GM18511 (cell line): ENCODE measurements around the gene UBE2D2.
A peak's percentile ranks its signal among the peaks of the same experiment; 100 is the strongest.

Source experiments
- ATAC-seq: cut with Tn5 transposase; IDR thresholded peaks from one replicate; pipeline ENCODE4 v1.9.1; 2021; ENCODE audit warnings: mild to moderate bottlenecking, moderate library complexity; ENCODE audit not compliant: unreplicated experiment

Gene UBE2D2

DNA sequence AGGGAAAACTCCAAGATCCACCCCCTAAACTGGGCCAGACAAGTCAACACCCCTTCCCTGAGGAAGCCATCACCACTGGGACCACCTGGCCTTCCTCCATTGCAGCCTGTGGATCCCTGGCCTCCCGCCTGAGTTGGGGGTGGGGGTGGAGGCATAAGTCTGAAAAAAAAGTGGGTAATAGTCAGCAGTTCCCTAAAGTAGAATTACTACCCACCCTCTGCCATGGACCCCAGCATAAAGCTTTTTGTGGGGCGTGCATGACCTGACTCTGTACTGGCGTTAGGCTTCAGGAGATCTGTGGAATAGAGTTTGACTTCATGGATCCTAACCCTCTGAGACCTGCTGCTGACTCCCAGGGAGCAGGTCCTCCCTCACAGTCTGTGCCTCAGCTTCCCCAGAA, 85.0 kb downstream of the UBE2D2 start:
- no peak for ATAC-seq

DNA sequence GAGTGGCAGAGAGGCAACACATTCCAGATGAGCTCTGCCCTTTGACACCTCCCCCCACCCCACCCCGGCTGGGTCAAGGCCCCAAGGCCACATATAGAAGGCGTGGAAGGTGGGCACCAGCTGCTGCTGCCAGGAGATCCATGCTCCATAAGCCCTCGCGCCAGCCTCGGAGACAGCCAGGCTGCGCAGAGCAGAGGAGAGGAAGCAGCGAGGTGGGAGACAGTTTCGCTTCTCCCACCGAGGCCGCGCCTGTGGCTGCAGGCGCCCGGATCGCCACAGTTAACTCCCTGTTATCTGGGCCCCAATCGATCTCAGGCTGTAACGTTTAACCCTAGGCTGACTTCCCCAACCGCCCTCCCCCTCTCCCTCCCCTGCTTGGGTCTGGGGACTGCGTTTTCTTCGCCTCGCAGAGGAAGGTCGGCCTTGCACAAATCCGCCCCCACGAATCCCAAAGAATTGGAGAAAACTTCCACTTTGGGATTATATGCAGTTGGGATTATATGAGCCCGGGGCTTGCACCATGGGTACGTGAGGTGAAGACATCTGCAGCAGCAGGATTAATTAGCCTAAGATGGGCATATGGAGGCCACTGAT, 85.9 kb downstream of the UBE2D2 start:
- ATAC-seq, result no peak

DNA sequence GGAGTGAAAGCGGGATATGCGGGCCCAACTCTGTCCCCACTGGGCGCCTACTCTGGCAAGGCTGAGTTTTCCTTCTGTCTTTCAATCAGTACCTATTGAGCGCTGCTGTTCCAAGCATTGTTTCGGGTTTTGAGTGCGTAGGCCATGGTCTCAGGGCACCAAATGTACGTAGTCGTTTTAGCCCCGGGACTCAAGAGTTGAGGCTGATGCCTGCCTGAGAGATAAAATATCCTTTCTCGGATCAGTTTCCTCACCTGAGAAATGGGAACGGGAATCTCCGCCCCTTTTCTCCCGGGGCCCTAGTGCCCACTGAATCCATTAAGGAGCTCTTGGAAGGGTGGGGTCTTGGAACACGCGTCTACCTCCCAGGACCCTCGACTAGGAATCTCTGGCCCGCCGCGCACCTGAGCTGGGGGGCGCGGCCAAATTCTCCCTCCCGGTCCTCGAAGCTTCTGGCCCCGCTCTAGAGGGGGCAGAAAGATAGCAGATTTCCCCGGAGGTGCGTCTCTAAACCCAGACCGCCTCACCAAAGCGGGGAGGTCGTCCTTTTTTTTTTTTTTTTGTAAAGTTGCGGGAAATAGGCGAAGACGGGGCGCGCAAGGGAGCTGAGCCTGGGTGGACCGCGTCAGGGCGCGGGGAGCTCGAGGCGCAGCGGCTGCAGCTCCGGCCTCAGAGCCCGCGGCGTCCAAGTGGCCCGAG, 86.5 kb downstream of the UBE2D2 start:
- no peak for ATAC-seq

DNA sequence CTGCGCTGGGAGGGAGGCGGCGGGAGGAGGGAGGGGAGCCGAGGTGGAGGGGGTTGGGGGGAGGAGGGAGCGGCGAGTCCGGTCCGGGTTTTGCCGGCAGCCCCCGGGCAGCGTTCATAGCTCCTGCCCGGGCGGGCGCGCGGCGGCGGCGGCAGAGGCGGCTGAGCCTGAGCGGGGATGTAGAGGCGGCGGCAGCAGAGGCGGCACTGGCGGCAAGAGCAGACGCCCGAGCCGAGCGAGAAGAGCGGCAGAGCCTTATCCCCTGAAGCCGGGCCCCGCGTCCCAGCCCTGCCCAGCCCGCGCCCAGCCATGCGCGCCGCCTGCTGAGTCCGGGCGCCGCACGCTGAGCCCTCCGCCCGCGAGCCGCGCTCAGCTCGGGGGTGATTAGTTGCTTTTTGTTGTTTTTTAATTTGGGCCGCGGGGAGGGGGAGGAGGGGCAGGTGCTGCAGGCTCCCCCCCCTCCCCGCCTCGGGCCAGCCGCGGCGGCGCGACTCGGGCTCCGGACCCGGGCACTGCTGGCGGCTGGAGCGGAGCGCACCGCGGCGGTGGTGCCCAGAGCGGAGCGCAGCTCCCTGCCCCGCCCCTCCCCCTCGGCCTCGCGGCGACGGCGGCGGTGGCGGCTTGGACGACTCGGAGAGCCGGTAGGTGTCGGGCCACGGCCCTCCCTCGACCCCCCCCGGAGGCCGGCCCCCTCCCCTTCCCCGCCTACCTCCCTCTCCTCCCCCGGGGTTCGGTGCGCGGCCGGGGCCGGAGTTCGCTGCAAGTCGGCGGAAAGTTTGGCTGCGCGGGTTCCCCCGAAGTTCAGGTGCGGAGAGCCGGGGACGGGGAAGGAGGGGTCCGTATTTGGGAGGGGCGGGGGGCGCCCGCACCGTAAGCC, 87.3 kb downstream of the UBE2D2 start, which contains the start of gene CXXC5:
Gene CXXC5 (plus strand): TSS at position 145 of the 877 bp plus-strand sequence. CDS start 32,175 bp downstream, outside the sequence.
- peak; percentile 31 for ATAC-seq

DNA sequence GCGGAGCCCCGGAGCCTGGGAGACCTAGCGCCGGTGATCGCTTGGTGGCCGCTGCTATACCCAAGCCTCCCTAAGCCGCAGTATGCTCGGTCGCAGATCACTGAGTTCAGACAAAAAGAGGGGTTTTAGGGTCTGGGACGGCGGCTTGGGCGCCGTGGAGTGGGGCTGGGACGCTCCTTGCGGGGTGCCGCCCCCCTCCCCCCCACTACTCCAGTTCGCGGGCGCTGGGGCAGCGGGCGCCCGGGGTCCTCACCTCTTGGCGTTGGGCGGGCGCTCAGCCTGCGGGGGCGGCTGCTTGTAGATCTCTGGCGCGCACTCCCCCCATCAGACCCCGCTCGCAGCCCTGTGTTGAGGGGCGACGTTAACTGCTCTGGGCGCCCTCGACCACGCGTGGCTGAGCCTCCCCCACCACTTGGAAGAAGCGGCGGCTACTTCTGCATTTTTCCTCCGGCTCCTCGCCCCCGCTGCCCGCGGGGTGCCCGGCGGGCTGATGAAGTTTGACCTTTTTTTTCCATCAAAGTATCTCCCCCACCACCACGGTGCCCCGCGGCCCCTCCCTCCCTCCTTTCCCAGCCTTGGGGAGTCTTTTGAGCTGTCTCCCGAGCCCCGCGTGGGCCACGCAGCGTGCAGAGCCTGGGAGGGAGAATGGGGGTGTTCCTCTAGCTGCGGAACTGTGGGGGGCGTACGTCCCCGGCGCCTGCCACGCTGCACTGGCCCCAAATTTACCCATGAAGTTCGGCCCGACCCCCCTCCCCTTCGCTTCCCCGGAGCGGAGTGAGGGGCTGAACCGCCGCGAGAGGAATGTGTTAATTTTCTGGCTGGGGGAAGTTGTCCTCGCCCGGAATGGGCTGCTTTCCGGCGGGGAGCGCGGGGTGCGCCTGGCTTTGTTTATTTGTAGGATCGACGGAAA, 88.2 kb downstream of the UBE2D2 start:
- no peak for ATAC-seq

DNA sequence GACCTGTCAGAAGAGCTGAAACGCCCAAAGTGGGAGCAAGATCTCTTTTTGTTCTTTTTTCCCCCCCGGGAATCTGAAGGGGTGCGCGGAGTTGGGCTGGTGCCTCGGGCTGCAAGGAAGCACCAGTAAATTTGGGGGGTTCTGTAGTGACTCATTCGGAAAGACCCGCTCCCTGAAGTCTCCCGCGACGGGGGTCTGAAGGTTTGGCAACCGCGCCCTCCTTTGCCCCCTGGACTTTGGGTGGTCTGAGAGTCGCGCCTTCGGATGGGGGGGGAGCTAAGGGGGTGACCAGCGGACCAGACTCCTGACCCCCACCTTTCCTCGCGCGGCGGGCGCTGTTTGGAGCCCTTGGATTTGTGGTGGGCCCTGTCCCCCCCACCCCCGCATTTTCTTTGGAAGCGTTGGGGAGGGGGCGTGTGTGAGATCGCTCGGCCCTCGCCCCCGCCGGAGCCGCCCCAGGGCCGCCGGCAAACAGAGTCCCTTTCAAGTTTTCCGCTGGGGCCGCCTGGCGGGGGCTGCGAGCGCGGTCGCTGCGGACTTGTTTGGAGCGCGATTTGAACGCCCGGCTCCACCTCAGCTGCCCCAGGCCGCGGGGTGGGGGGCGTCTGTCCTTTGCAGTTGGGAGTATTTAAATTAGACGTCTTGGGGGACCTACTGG, 89.0 kb downstream of the UBE2D2 start:
- ATAC-seq, result no peak

DNA sequence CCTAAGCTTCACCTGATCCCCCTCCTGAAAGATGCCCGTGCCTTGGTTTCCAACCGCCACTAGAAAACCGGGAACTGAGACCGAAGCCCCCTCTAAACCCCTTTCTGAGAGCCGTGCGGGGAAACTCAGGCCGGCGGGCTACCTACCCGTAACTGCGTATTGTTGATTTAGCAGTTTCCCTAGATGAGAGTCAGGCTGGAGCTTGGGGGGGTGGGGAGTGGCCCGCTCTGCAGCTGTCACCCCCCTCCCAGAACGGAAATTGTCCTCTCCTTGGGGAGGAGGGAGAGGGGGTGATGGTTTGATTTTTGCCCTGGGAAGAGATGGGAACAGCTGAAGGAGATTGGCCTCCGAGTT, 89.5 kb downstream of the UBE2D2 start:
- ATAC-seq, result no peak

DNA sequence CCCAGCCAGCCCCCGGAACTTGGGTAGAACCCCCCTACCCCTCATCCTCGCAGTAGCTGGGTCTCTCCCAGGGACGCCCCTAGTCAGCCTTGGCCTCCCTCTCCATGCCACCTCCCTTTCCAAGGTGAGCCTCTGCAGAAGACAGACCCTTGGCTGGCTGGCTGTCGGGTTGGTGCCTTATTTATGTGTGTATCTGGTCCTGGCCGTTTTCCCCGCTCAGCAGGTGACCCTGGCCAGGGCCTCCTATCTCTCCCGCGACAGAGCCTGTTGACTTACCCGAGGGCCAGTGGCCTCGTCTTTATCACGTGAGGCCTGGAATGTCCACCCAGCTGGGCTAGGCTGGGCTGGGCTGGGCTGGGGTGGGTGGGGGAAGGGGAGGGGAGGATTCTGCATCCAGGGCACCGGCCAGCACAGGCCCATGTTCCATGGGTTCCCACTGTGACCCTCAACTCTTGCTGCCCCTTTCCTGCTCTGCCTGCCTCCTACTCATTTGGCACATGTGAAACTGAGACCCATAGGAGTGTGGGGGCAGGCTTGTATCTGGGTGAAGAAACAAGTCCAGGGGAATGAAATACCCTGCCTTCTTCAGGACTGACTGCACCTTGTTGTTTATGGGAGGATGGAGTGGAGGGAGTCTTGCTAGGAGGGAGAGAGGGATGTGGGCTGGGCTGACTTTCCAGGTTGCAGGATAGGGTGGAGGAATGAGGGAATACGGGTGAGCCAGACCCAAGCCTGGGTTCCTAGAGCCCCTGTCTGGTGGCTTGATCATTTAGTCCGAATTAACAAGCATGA, 90.1 kb downstream of the UBE2D2 start:
- ATAC-seq, result no peak

DNA sequence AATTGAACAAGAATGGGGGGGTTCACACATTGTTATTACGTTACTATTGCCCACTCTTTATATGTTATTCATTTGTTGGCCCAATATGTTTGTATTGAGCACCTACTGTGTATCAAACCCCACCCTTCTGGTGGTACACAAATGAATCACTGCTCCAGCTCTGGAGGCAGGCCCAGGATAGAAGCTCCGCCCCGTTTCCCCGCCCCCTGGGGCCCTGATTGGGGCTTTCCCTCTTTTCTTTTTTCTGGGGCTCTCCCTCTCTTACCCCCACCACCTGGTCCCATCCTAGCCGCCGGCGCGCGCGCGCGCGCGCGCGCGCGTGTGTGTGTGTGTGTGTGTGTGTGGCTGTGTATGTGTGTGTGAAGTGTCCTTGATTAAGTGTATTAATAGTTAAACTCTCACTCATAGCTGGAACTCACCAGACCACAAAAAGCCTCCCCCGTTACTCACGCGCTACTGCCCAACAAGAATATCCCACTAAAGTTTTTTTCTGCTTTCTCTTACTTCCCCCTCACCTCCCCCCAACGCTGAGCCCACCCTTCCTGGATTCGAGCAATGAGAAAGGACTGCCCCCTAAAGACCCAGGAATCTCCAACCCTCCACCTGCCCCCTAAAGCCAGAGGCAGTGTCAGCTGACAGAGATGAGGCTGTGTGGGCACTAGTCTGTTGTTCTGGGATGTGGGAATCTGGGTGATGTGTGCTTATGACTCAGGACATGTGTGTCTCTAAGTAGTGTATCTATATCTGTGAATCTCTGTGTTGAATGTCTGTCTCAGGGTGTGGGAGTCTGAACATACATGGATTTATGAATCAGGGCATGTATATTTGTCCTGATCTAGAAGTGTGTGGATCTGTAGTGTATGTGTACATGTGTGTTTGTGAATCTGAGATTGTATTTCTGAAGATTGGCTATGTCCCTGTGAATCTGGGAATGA, 91.0 kb downstream of the UBE2D2 start:
- peak; percentile 34 for ATAC-seq

DNA sequence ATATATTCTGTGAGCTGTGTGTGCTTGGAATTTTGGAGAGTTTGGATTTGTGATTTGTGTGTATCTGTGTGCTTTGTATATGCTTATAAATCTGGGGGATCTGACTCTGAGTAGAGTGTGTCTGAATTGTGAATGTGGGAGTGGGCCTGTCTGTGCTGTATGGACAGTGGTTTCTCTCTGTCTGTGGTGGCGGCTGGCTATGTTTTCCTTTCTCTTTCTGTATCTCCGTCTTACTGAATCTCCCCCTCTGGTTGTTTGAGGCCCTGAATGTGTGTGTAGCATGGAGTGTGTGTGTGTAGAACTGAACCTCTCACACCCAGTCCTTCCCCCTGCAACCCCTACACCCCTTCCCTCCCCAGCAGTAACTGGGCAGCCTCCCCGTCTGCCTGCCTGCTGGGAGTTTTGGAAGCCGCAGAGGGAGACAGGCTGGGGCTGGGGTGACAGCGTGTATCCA, 91.7 kb downstream of the UBE2D2 start:
- peak; percentile 41 for ATAC-seq

DNA sequence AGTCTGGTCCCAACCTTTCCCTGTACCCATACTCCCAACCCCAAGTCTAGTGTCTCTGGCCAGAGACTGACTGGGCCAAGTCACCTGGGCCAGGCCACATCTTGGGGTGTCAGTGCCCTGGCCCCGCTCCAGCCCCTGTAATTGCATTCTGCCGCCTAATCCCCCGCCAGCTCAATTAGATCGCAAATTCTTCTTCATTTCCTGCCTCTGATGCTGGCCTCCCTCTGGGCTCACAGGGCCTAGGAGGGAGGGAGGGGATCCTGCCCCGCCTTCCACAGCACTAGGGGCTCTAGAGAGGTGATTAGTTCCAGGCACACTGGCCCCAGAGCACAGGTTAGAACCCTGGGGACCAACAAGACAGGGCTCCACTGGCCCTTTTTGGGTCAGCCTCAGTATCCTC, 92.5 kb downstream of the UBE2D2 start:
- ATAC-seq, result no peak

DNA sequence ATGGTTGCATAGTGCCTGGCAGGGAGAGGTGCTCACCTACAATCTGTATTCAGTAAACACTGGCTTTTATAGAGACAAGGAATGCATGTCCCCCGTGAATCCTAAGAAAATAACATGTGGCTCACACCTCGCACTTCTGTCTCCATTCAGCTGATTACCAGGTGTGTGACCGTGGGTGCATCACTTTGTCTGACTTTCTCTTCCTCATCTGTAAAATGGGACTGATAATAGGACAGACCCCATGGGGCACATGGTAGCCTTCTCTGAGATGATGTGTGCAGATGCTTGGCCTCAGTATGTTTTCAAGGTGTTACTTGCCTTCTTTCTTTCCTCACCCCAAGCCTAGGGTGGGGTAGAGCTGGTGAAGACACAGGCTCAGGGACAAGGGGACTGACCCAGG, 93.3 kb downstream of the UBE2D2 start:
- ATAC-seq, result no peak

DNA sequence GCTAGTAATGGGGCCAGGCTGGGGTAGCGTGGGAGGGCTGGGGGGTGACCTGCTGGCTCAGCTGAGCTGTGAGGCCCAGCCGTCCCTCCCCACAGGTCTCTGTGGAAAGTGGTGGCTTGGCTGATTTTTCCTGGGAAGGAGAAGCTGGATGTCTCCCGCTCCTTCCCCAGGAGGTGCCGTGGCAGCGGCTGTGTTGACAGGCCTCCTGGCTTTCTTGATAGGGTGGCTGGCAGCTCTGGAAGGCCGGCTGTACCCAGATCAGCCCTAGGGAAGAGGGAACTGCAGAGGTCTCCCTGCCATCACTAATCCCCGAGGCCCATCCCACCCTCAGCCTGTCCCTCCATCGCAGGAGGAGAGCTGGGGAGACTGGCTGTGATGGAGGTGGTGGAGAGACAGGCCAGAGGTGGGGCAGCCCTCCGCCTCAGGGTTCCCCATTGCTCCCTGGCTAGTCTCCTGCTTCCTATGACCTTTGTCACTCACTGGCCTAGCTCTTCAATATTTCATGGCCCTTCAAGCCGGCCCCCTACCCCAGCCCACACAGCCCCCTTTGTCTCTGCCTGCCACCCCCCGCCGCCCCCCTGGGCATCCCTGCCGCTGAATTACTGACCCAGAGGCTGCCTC, 93.8 kb downstream of the UBE2D2 start:
- no peak for ATAC-seq

DNA sequence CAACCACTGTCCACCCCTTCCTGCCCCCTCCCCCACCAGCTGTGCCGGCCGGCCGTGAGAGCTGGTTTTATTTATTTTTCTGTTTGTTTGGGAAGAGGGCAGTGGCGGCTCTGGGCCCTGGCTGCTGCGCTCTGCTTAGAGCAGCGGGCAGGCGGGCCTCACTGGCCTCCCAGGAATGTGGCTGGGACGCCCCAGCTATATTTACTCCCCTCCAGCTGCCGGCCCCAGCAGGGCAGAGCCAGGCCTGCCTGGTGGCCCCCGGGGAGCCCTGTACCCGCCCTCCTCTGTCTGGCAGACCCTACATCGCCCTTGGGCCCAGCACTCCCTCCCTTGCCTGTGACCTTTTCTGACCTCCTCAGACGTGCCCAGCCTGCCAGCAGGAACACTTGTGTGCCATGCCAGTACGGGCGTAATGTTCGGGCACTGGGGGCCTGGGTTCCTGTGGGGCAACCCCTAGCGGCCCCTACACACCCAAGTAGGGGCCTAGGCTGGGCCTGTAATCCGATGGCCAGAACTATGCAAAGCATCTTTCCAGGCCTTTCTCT, 94.7 kb downstream of the UBE2D2 start:
- no peak for ATAC-seq

DNA sequence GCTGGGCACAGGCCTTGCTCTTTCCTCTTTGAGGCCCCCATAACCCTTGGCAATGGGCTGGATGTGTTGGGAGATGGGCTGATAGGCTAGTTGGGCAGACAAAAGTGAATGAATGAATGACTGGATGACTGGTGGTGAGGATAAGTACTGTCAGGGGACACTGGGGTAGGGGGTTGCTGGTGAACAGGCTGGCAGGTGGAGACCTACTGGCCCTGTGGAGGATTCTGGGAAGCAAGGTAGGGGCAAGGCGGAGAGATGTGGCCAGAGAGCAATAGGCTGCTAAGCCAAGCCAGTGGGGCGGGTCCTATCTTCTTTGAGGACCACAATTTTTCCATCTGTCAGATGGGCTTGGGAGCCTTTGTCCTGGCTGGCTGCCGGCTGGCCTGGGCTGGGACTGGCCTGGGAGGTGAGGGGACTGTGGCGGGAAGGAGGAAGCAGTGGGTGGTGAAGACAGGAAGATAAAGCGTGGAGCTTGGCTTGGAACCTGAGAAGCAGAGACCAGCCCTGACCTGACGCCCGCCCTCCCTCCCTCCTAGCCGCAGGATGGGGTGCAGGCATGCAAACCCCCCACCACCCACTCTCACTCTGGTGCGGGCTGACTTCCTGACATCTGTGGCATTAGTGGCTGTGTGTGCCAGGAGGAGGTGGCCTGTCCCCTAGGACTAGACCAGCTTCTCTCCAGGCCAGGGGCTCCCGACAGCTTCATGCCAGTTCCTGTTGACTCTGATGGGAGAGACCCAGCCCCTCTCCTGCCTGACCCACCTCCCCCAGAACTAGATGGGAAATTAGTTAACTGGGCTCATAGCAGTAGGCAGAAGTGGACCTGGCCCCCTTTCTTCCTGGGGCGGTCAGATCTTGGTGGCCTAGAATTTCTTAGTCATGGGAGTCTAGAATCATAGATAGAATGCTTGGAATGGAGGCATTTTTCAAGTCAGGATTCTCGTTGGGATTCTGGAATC, 96.5 kb downstream of the UBE2D2 start:
- no peak for ATAC-seq

DNA sequence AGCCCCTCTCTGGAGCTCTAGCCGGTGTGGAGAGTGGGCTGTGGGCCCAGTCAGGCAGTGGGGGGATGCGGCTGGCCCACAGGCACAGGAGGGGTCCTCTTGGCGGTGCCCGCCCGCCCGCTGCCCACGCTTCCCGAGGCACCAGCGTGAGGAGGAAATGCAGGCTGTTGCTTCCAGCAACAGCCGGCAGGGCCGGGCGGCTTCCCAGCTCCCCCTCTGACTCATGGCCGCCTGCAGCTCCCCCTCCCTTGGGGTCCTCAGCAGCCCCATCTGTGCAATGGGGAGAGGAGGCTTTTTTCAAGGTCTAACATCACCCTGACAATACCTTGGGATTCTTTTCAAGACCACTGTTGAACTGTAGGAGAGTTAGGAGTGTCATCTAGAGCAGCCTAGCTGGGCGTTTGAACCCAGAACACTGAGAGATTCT, 97.4 kb downstream of the UBE2D2 start:
- ATAC-seq, result no peak
